ENCODE results near the gene TACC2. TPM values are rescaled to one million over a fixed set of nuclear protein-coding genes. Genes with fewer than 3 reads are reported as not detected.
"Not testable (repeated sequence)": the region's sequence is repeated elsewhere in the genome, so short reads cannot be mapped to it uniquely, and the experiment has no call there.

TACC2 gene
- total and polyA plus RNA-seq, 8 donors, result 29.0 to 102 (median 52.9) TPM

DNA sequence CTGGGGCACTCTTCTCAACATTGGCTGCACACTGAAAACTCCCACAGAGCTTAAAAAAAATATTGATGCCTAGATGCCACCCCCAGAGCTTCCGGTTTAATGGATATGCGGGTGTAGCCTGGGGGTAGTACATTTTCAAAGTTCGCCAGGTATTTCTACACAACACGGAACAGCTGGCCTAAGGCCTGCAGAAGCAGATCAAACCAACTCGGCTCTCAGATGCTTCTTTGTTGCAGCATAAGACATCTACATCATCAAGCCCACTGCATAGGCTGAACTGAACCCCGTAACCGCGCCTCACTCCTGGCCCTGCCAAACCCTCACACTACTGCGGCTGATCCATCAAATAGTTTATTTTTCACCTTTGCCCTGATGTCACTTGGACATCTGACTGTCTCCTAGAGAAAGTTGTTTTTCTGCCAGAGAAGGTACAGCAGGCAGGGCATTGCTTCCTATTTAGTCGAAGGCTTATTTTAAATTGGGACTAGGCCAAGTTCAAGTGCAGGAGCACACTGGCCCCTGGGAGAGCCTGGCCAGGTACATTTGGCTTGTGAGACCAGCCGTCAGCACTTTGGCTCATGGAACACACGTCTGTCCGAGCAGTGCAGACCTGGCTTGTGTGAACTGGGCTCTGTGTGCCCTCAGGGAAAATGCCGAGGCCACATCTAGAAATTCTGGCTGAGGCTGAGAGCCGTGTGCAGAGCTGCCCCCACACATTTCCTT lies 113.3 kb downstream of the TACC2 start:
- TF ChIP-seq POLR2A (IDR thresholded peaks at IDR 0.05) (no peak), EP300 (IDR thresholded peaks at IDR 0.05) (no peak), POLR2AphosphoS5 (IDR thresholded peaks at IDR 0.05) (no peak), CTCF (IDR thresholded peaks at IDR 0.05) (no peak)
- H3K4me3 ChIP-seq, result no peak overlapping the region
- peaks cover 0 to 29% (median 0%) of the 10 kb centered on the region in 4 donors for H3K4me1 ChIP-seq
- intact Hi-C loops (cut with DNase I; ENCODE audit: low total_unique reads), result no loop called here
- no peak for DNase-seq
- peak overlapping the region in 1 of 5 donors; percentile 29 for H3K27ac ChIP-seq
- H3K36me3 ChIP-seq, result no peaks in the 10 kb centered on the region
- no peaks in the 10 kb centered on the region for H3K9me3 ChIP-seq
- H3K27me3 ChIP-seq, result no peaks in the 10 kb centered on the region
- 76 to 92% (median 88%) methylated on average over 15 of the region's 15 CpGs for WGBS, 5 donors

DNA sequence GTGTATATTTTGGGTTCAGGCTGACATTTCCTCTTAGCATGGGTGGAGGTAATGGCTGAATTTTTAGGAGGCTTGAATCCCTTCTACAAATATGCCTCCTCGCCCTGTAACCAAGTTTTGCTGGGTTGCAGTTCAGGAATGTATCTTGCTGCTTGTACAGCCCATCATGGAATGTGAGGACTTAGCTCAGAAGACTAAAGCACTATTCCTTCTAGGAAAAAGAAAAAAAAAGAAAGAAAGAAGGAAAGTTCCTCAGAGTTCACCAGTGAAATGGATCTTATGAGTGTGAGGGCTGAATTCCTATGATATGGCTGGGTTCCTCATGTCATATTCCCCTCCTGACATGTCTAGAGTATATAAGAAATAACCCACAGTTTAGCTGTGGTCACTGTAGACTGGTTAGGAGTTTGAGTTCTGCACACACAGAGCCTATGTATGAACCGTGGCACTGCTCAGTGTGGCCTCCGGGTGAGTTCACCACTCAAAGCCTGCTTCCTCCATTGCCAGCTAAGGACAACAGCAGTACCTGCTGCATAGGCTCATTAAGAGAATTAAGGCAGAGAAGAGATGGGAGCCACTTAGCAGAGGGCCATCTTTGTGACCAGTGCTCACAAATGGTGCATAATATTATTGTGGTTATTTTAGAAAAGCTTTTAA lies 114.0 kb downstream of the TACC2 start:
- intact Hi-C loops (cut with DNase I; ENCODE audit: low total_unique reads), result no loop called here
- 79 to 92% (median 84%) methylated on average over 3 of the region's 3 CpGs for WGBS, 5 donors
- Histone ChIP-seq H3K36me3 (no peaks in the 10 kb centered on the region), H3K4me1 (peaks cover 0 to 29% (median 0%) of the 10 kb centered on the region in 4 donors), H3K9me3 (no peaks in the 10 kb centered on the region), H3K27ac (peak overlapping the region in 1 of 5 donors; percentile 29), H3K4me3 (no peak overlapping the region), H3K27me3 (no peaks in the 10 kb centered on the region)
- TF ChIP-seq POLR2A (IDR thresholded peaks at IDR 0.05), result no peak
- no peak for DNase-seq

DNA sequence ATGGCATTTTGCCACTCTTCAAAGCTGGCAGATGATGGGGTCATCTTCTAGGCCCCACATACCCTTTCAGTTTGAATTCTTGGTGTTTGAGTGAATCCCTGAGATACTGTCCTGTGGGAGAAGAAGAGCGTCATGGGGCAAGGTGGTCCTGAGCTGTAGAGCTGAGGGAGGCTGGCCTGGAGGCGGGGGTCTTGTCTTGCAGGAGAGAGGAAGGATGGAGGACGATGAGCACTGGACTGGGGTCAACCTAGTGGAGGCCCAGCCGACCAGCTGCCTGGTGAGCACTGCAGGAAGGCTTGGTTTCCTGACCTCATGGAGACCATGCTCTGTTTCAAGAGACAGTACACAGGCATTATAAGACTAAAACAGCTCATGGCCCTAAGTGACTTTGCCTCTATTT lies 114.6 kb downstream of the TACC2 start:
- 85 to 96% (median 89%) methylated on average over 4 of the region's 4 CpGs for WGBS, 5 donors
- H3K36me3 ChIP-seq, result no peaks in the 10 kb centered on the region
- peaks cover 0 to 25% (median 0%) of the 10 kb centered on the region in 4 donors for H3K4me1 ChIP-seq
- no peaks in the 10 kb centered on the region for H3K27me3 ChIP-seq
- no peak overlapping the region for H3K4me3 ChIP-seq
- no peaks in the 10 kb centered on the region for H3K9me3 ChIP-seq
- TF ChIP-seq POLR2AphosphoS5 (IDR thresholded peaks at IDR 0.05) (no peak), EP300 (IDR thresholded peaks at IDR 0.05) (no peak), CTCF (IDR thresholded peaks at IDR 0.05) (no peak), POLR2A (IDR thresholded peaks at IDR 0.05) (no peak)
- intact Hi-C loops (cut with DNase I; ENCODE audit: low total_unique reads), result no loop called here
- DNase-seq, result no peak
- H3K27ac ChIP-seq, result no peak overlapping the region

- peaks cover 9 to 18% (median 10%) of the 10 kb centered on the region in 4 donors for H3K4me1 ChIP-seq
- peaks cover 0 to 17% (median 0%) of the 10 kb centered on the region in 3 donors for H3K27me3 ChIP-seq
- H3K9me3 ChIP-seq; H3K36me3 ChIP-seq; DNase-seq; H3K4me3 ChIP-seq; H3K27ac ChIP-seq; intact Hi-C loops (cut with DNase I; ENCODE audit: low total_unique reads): not testable (repeated sequence)
- WGBS, 5 donors, result 86 to 95% (median 90%) methylated on average over 13 of the region's 13 CpGs
Measured at GRCh38 chr10:122108786-122109185, 119.8 kb downstream of the TACC2 start.

DNA sequence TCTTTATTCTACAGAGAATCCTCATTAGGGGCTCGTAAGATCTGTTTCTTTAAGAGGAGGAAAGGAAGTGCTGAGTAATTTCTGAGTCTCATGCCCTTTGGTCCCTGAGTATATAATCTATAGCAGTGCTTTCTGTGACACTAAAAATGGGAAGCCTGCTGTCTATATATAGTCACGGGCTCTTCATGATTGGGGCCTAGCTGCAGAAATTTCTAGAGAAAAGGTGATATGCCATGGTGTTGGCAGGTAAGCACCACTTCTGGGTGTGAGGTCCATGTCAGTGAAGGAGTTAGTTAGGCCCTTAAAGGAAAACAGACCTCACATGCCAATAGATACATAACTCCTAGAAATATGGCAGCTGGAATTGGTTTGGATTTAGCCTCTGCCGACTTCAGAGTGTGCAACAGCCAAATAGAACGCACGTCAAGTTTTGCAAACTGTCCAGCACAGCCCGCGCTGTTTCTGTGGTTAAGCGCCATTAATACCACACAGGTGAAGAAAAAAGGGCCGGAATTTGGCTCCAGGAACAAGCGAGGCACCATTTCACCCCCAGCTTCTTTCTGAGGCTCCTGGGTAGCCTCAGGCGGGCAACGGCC lies 123.2 kb downstream of the TACC2 start:
- Histone ChIP-seq H3K27ac (peak overlapping the region; percentile 96 to 100 (median 99)), H3K4me3 (peak overlapping the region; percentile 55 to 74 (median 64)), H3K9me3 (no peaks in the 10 kb centered on the region), H3K27me3 (peaks cover 0 to 24% (median 0%) of the 10 kb centered on the region in 3 donors), H3K36me3 (no peaks in the 10 kb centered on the region), H3K4me1 (peaks cover 19 to 44% (median 37%) of the 10 kb centered on the region in 4 donors)
- intact Hi-C loops (cut with DNase I; ENCODE audit: low total_unique reads), result no loop called here
- 16 to 22% (median 21%) methylated on average over 12 of the region's 12 CpGs for WGBS, 5 donors
- DNase-seq, result peak in 1 of 2 donors; percentile 49
- no peak for TF ChIP-seq POLR2A (IDR thresholded peaks at IDR 0.05)
- no peak for TF ChIP-seq CTCF (IDR thresholded peaks at IDR 0.05)
- no peak for TF ChIP-seq POLR2AphosphoS5 (IDR thresholded peaks at IDR 0.05)
- TF ChIP-seq EP300 (IDR thresholded peaks at IDR 0.05), result no peak
